ENCODE data around the gene WBP4.
"Not testable (repeated sequence)": the region's sequence is repeated elsewhere in the genome, so short reads cannot be mapped to it uniquely, and the experiment has no call there.

The WBP4 gene

DNA sequence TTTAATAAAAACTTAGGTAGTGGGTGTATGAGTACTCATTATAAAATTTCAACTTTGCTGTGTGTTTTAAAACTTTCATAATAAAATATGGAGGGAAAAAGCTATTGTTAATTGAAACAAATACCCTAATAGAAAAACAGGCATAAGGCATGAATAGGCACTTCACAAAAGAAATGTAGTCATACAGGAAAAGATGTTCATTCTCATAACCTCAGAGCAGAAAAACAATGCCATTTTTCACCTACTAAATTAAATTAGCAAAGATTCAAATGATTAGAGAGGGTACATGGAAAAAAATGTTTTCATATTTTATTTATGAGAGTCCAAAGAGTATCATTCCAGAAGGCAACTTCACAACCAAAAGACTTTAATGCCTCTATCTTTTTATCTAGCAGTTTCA is 21.6 kb upstream of the WBP4 start:
- Histone ChIP-seq H3K27ac (no peak overlapping the region), H3K79me2 (ENCODE audit: insufficient read depth, low read depth) (peaks cover 13% of the 10 kb centered on the region; the same call in 1 of the 2 replicates), H3K9ac (no peak overlapping the region), H3K4me2 (no peak overlapping the region), H3K36me3 (ENCODE audit: insufficient read depth) (no peaks in the 10 kb centered on the region), H3K4me3 (IDR thresholded peaks at IDR 0.05; ENCODE audit: insufficient read depth, low read depth, low read length) (no peak overlapping the region), H2AFZ (ENCODE audit: low read depth) (no peak overlapping the region), H3K27me3 (ENCODE audit: insufficient read depth, low read depth) (no peaks in the 10 kb centered on the region), H4K20me1 (ENCODE audit: insufficient read depth) (no peaks in the 10 kb centered on the region), H3K4me1 (ENCODE audit: low read depth, poor library complexity, severe bottlenecking) (no peaks in the 10 kb centered on the region)
- TF ChIP-seq, protein P1, sequence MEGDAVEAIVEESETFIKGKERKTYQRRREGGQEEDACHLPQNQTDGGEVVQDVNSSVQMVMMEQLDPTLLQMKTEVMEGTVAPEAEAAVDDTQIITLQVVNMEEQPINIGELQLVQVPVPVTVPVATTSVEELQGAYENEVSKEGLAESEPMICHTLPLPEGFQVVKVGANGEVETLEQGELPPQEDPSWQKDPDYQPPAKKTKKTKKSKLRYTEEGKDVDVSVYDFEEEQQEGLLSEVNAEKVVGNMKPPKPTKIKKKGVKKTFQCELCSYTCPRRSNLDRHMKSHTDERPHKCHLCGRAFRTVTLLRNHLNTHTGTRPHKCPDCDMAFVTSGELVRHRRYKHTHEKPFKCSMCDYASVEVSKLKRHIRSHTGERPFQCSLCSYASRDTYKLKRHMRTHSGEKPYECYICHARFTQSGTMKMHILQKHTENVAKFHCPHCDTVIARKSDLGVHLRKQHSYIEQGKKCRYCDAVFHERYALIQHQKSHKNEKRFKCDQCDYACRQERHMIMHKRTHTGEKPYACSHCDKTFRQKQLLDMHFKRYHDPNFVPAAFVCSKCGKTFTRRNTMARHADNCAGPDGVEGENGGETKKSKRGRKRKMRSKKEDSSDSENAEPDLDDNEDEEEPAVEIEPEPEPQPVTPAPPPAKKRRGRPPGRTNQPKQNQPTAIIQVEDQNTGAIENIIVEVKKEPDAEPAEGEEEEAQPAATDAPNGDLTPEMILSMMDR (conservative IDR thresholded peaks at IDR 0.05; ENCODE audit: low read depth, low read length): no peak

DNA sequence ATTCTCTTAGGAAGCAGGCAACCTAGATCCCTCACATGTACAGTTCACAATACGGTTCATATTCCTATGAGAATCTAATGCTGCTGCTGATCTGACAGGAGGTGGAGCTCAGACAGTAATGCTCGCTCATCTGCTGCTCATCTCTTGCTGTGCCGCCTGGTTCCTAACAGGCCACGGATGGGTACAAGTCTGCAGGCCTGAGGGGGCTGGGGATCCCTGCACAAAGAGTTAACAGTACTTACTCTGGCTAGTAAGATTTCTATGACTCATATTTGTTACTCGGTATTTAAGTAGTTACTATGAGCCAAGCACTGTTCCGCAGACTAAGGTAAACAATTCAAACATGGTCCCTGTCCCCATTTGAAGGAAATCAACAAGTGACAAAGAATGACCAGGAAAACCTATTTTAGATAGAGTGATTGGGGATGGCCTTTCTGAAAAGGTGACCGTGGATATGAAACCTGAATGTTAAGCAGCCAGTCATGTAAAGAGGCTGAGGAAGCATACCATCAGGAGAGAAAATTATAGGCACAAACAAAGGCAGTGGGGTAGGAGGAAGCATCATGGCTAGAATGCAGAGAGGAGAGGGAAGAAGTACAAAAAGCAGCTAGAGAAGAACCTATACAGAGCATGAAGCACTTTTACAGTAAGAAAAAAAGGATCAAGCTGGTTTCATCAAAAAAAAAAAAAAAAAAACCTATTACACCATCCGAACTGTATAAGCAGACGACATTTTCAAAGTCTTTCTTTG is 20.6 kb upstream of the WBP4 start:
- H3K4me2 ChIP-seq: no peak overlapping the region
- no peak overlapping the region for H3K9ac ChIP-seq
- no peak overlapping the region for H3K27ac ChIP-seq
- H3K27me3 ChIP-seq (ENCODE audit: insufficient read depth, low read depth): no peaks in the 10 kb centered on the region
- H3K36me3 ChIP-seq (ENCODE audit: insufficient read depth): no peaks in the 10 kb centered on the region
- H2AFZ ChIP-seq (ENCODE audit: low read depth): no peak overlapping the region
- no peaks in the 10 kb centered on the region for H4K20me1 ChIP-seq (ENCODE audit: insufficient read depth)
- TF ChIP-seq, protein P1 (conservative IDR thresholded peaks at IDR 0.05; ENCODE audit: low read depth, low read length): no peak
- no peak overlapping the region for H3K4me3 ChIP-seq (IDR thresholded peaks at IDR 0.05; ENCODE audit: insufficient read depth, low read depth, low read length)
- no peaks in the 10 kb centered on the region for H3K4me1 ChIP-seq (ENCODE audit: low read depth, poor library complexity, severe bottlenecking)
- H3K79me2 ChIP-seq (ENCODE audit: insufficient read depth, low read depth): peaks cover 13% of the 10 kb centered on the region; the same call in 1 of the 2 replicates

DNA sequence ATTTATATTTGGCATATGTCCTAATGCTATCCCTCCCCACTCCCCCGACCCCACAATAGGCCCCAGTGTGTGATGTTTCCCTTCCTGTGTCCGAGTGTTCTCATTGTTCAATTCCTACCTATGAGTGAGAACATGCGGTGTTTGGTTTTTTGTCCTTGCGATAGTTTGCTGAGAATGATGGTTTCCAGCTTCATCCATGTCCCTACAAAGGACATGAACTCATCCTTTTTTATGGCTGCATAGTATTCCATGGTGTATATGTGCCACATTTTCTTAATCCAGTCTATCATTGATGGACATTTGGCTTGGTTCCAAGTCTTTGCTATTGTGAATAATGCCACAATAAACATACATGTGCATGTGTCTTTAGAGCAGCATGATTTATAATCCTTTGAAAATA is 18.9 kb upstream of the WBP4 start:
- not testable (repeated sequence) for H3K79me2 ChIP-seq (ENCODE audit: insufficient read depth, low read depth); H3K9ac ChIP-seq; H2AFZ ChIP-seq (ENCODE audit: low read depth); H4K20me1 ChIP-seq (ENCODE audit: insufficient read depth); H3K4me3 ChIP-seq (IDR thresholded peaks at IDR 0.05; ENCODE audit: insufficient read depth, low read depth, low read length); H3K4me2 ChIP-seq; H3K4me1 ChIP-seq (ENCODE audit: low read depth, poor library complexity, severe bottlenecking); H3K36me3 ChIP-seq (ENCODE audit: insufficient read depth); H3K27ac ChIP-seq; H3K27me3 ChIP-seq (ENCODE audit: insufficient read depth, low read depth)

DNA sequence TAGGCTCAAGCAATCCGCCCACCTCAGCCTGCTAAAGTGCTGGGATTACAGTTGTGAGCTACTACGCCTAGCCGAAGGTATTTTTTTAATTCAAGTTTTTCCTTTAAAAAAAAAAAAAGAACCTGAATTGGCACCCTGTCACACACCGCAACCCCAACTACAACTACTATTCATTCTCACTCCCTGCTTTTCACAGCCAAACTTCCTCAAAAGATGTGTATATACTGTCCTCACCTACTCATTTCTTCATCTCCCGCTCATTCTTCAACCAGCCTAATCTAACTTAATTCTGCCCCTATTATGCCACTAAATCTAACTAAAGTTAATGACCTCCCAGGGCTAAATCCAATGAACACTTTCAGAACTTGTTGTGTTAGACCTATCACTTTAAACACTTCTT is 12.7 kb upstream of the WBP4 start:
- TF ChIP-seq, protein P1 (conservative IDR thresholded peaks at IDR 0.05; ENCODE audit: low read depth, low read length): no peak
- no peak overlapping the region for H3K4me2 ChIP-seq
- no peak overlapping the region for H3K27ac ChIP-seq
- peaks cover 39% of the 10 kb centered on the region for H3K79me2 ChIP-seq (ENCODE audit: insufficient read depth, low read depth)
- H3K36me3 ChIP-seq (ENCODE audit: insufficient read depth): no peaks in the 10 kb centered on the region
- H3K4me3 ChIP-seq (IDR thresholded peaks at IDR 0.05; ENCODE audit: insufficient read depth, low read depth, low read length): no peak overlapping the region
- H3K4me1 ChIP-seq (ENCODE audit: low read depth, poor library complexity, severe bottlenecking): peaks cover 10% of the 10 kb centered on the region
- no peaks in the 10 kb centered on the region for H3K27me3 ChIP-seq (ENCODE audit: insufficient read depth, low read depth)
- H3K9ac ChIP-seq: no peak overlapping the region
- no peak overlapping the region for H2AFZ ChIP-seq (ENCODE audit: low read depth)
- H4K20me1 ChIP-seq (ENCODE audit: insufficient read depth): no peaks in the 10 kb centered on the region
